PC-9 (cell line): Measurements from ENCODE around the gene NLRP12. TPM values are rescaled to one million over a fixed set of nuclear protein-coding genes. Genes with fewer than 3 reads are reported as not detected.

ENCODE experiments used
- BruUV-seq: library from RNA; stranded (reverse); fragments of 400-500 nt; replicated peaks from 2 replicates; lab custom pipeline; 2021; lab: Mats Ljungman, UMichigan
- CTCF ChIA-PET: fragments of 300-600 bp; sonication (Branson Sonifier 250); formaldehyde crosslinking; loops from one replicate; lab custom pipeline; 2022; ENCODE audit warnings: antibody characterized with exemption; lab: Charles Lee
- POLR2A ChIA-PET: fragments of 300-600 bp; sonication (Branson Sonifier 250); formaldehyde crosslinking; loops from one replicate; lab custom pipeline; 2022; ENCODE audit warnings: antibody characterized with exemption; ENCODE audit not compliant: unreplicated experiment; lab: Charles Lee
- DNase-seq, 2 experiments: peaks; one replicate each; pipeline versions ENCODE4 v3.0.0 to v3.0.0-alpha.2; 2015 to 2022; ENCODE audit warnings: mixed read lengths in 1 of 2
- H2AFZ ChIP-seq: fragments of 200-600 bp; sonication (generic); 2 replicates; pipeline ENCODE4 v1.8.1; 2017; ENCODE audit warnings: antibody characterized with exemption
- H3F3A ChIP-seq: fragments of 200-600 bp; sonication (generic); 2 replicates; pipeline ENCODE4 v1.8.1; 2017; ENCODE audit warnings: antibody characterized with exemption, mild to moderate bottlenecking, low read depth; ENCODE audit not compliant: insufficient read depth
- H3K27ac ChIP-seq: fragments of 200-600 bp; sonication (generic); 2 replicates; pipeline ENCODE4 v1.6.1; 2016; ENCODE audit warnings: mixed run types
- H3K27me3 ChIP-seq: fragments of 200-600 bp; sonication (generic); 2 replicates; pipeline ENCODE4 v1.6.1; 2016; ENCODE audit warnings: low read depth, mixed run types; ENCODE audit not compliant: insufficient read depth
- H3K36me3 ChIP-seq: fragments of 200-600 bp; sonication (generic); 2 replicates; pipeline ENCODE4 v1.6.1; 2016; ENCODE audit warnings: low read depth, mixed run types
- H3K4me1 ChIP-seq: fragments of 200-600 bp; sonication (generic); replicated peaks from 2 replicates; pipeline ENCODE4 v1.6.1; 2016; ENCODE audit warnings: mixed run types; ENCODE audit not compliant: insufficient read depth
- H3K4me2 ChIP-seq: fragments of 200-600 bp; sonication (generic); 2 replicates; pipeline ENCODE4 v1.6.1; 2017; ENCODE audit warnings: mixed run types
- H3K4me3 ChIP-seq: fragments of 200-600 bp; sonication (generic); 2 replicates; pipeline ENCODE4 v1.6.1; 2016; ENCODE audit warnings: mixed run types
- H3K79me2 ChIP-seq: fragments of 200-600 bp; sonication (generic); 2 replicates; pipeline ENCODE4 v1.6.1; 2017; ENCODE audit warnings: low read depth, mixed run types
- H3K9me2 ChIP-seq: fragments of 200-600 bp; sonication (generic); 2 replicates; pipeline ENCODE4 v1.8.1; 2017; ENCODE audit warnings: mild to moderate bottlenecking; ENCODE audit not compliant: insufficient read depth
- H3K9me3 ChIP-seq: fragments of 200-600 bp; sonication (generic); 2 replicates; pipeline ENCODE4 v1.8.1; 2016; ENCODE audit warnings: low read depth; ENCODE audit not compliant: insufficient read depth
- H4K20me1 ChIP-seq: fragments of 200-600 bp; sonication (generic); 2 replicates; pipeline ENCODE4 v1.8.1; 2017; ENCODE audit not compliant: insufficient read depth
- CTCF ChIP-seq: fragments of 200-600 bp; sonication (generic); conservative IDR thresholded peaks from 2 replicates; pipeline ENCODE4 v1.6.1; 2017; ENCODE audit warnings: mixed run types, antibody characterized with exemption, mild to moderate bottlenecking, moderate library complexity
- EZH2 ChIP-seq: fragments of 200-600 bp; sonication (generic); IDR thresholded peaks from 2 replicates; pipeline ENCODE4 v1.8.0; 2017; ENCODE audit warnings: antibody characterized with exemption, low read depth
- intact Hi-C: fragments of 100-400 bp; cut with micrococcal nuclease; formaldehyde crosslinking; loops from one replicate; pipeline ENCODE4 v1.10.0; 2022; ENCODE audit not compliant: unreplicated experiment
- total RNA-seq: library from RNA; stranded (reverse); gene quantifications from 2 replicates; pipeline ENCODE4 v1.2.3, GENCODE V29; 2021

NLRP12 gene
- total RNA-seq, 1 experiment from 2014 or later = 0.37 TPM

- no peaks in the 10 kb centered on the region for H3K4me1 ChIP-seq
- no peak overlapping the region for H2AFZ ChIP-seq
- no peaks in the 10 kb centered on the region for H3K79me2 ChIP-seq
- no peak for DNase-seq
- intact Hi-C loops = no loop called here
- H3K4me3 ChIP-seq = no peak overlapping the region
- H3K27ac ChIP-seq = no peak overlapping the region
- no peaks in the 10 kb centered on the region for H4K20me1 ChIP-seq
- no peaks in the 10 kb centered on the region for H3K27me3 ChIP-seq
- no TSS peak for BruUV-seq
- H3K4me2 ChIP-seq = no peak overlapping the region
- CTCF ChIA-PET = interaction anchor here (0.7 kb wide), 2 partner anchors 152 to 299 kb away, joined by 3 to 8 read pairs; no protein-coding TSS in a partner anchor
- H3F3A ChIP-seq = no peaks in the 10 kb centered on the region
- no peaks in the 10 kb centered on the region for H3K36me3 ChIP-seq
- POLR2A ChIA-PET = no interaction called here
- H3K9me2 ChIP-seq = no peaks in the 10 kb centered on the region
- TF ChIP-seq CTCF (peak; percentile 37; the same call in 1 of the 2 replicates), EZH2 (no peak)
- no peaks in the 10 kb centered on the region for H3K9me3 ChIP-seq
These were observed 11.8 kb downstream of the NLRP12 start for GRCh38 chr19:53812335-53812734.

GRCh38 chr19:53810891-53811290, 13.2 kb downstream of the NLRP12 start:
- DNase-seq = no peak
- no peaks in the 10 kb centered on the region for H3K79me2 ChIP-seq
- no peak overlapping the region for H3K27ac ChIP-seq
- TF ChIP-seq CTCF (no peak), EZH2 (no peak)
- no peak overlapping the region for H2AFZ ChIP-seq
- H3K36me3 ChIP-seq = no peaks in the 10 kb centered on the region
- POLR2A ChIA-PET = interaction anchor here (0.5 kb wide), 1 partner anchor 55 kb away, joined by 3 read pairs; no protein-coding TSS in a partner anchor
- H3K4me2 ChIP-seq = no peak overlapping the region
- no peaks in the 10 kb centered on the region for H3K27me3 ChIP-seq
- CTCF ChIA-PET = interaction anchor here (0.5 kb wide), 1 partner anchor 213 kb away, joined by 28 read pairs; no protein-coding TSS in a partner anchor
- H3K4me3 ChIP-seq = no peak overlapping the region
- no peaks in the 10 kb centered on the region for H3F3A ChIP-seq
- no peaks in the 10 kb centered on the region for H4K20me1 ChIP-seq
- BruUV-seq = no TSS peak
- no peaks in the 10 kb centered on the region for H3K4me1 ChIP-seq
- H3K9me3 ChIP-seq = no peaks in the 10 kb centered on the region
- H3K9me2 ChIP-seq = no peaks in the 10 kb centered on the region
- intact Hi-C loops = no loop called here

- no peak overlapping the region for H3K27ac ChIP-seq
- no TSS peak for BruUV-seq
- POLR2A ChIA-PET = interaction anchor here (0.5 kb wide), 1 partner anchor 56 kb away, joined by 3 read pairs; no protein-coding TSS in a partner anchor
These were observed 13.9 kb downstream of the NLRP12 start for GRCh38 chr19:53810187-53810546.

More at GRCh38 chr19:53810187-53810546, 13.9 kb downstream of the NLRP12 start:
- CTCF ChIA-PET = interaction anchor here (0.6 to 1.1 kb wide), 2 partner anchors 217 to 220 kb away, joined by 4 to 9 read pairs; no protein-coding TSS in a partner anchor
- Histone ChIP-seq H3K4me1 (no peaks in the 10 kb centered on the region), H3K4me3 (no peak overlapping the region), H4K20me1 (no peaks in the 10 kb centered on the region), H3K27me3 (no peaks in the 10 kb centered on the region), H3K36me3 (no peaks in the 10 kb centered on the region), H2AFZ (no peak overlapping the region), H3K79me2 (no peaks in the 10 kb centered on the region), H3K4me2 (no peak overlapping the region), H3K9me3 (no peaks in the 10 kb centered on the region), H3F3A (no peaks in the 10 kb centered on the region), H3K9me2 (no peaks in the 10 kb centered on the region)
- no peak for TF ChIP-seq EZH2
- no peak for TF ChIP-seq CTCF
- no peak for DNase-seq
- intact Hi-C loops = no loop called here
